Activated CD4-positive, alpha-beta T cell treated with anti-CD3 and anti-CD28 coated beads, Interleukin-2, amount 50 U/mL, for 16 hours (primary cell): ENCODE results near the gene TAS2R60.
A peak's percentile ranks its signal among the peaks of the same experiment; 100 is the strongest.
"Not testable (repeated sequence)": the region's sequence is repeated elsewhere in the genome, so short reads cannot be mapped to it uniquely, and the experiment has no call there.

Source experiments
- DNase-seq: peaks from one replicate; pipeline ENCODE4 v3.0.0-alpha.2; 2020

TAS2R60 gene

DNA sequence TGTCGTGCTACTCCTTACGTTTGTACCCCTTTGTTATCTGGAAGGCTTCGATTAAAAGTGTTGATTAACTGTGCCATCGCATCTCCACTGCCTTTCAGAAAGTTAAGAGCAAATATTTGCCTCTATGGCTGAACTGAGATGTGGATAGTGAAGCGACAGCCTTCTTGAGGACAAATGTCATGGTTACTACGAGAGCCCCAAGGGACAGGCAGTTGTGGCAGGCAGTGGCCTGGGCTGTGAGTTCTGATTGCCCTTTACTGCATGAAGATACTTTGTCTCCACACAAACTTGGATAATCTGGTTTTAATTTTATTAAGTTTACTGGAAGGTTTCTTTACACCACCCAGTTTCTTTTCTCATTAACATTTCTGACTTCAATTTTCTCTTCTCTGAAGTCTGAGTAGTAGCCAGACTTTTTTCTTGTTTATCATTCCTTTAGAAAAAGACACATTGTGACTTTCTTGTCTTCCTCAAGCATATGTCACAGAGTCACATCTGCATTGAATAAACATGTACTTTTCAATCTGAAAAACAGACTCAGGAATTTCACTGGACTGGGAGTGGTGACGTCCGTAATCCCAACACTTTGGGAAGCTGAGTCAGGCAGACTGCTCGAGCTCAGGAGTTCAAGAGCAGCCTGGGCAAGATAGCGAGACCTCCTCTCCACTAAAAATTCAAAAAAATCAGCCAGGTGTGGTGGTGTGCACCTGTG is 36.0 kb downstream of the TAS2R60 start:
- no peak for DNase-seq

GRCh38 chr7:143480501-143480900 is 37.2 kb downstream of the TAS2R60 start:
- DNase-seq, result no peak

DNA sequence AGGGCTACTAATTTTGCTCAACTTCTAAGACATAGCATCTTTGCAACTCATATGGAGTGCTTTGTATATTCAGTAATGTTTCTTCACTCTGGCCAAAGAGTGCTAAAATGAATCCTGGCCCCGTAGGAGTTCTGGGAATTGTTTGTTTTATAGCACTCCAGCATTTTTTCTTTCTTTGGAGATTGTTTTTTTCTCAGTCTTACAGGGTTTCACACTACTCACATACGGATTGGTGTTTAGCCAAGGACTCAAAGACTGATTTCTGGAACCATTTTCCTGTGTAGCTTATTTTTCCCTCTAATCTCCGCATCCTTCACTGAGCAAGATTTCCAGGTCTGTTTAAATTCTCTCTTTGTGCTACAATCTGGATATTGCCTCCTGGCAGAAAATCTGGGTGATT is 40.9 kb downstream of the TAS2R60 start:
- no peak for DNase-seq

DNA sequence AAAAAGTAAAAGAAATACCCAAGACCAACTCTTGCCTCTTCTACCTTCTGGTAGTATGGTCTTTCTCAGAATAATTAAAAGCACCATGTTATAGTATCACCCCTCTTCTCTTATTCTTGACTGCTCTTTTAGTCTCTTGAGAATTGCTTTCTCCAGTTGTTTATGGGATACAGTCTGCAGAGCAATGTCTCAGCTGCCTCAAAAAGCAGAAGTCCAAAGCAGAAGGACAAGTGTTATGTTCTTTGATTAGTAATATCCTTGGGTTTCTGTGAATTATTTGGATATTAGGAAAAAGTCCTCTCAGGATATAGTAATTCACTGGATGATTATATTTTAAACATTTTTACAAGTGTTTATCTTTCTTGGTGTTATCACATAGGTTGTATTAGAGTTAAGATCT is 41.8 kb downstream of the TAS2R60 start:
- DNase-seq, result no peak

- DNase-seq, result no peak
Measured at GRCh38 chr7:143485500-143485899, 42.2 kb downstream of the TAS2R60 start.

- DNase-seq, result not testable (repeated sequence)
Measured at GRCh38 chr7:143486266-143486665, 43.0 kb downstream of the TAS2R60 start.

GRCh38 chr7:143487061-143487460 is 43.8 kb downstream of the TAS2R60 start:
- DNase-seq, result no peak

GRCh38 chr7:143487566-143487965 is 44.3 kb downstream of the TAS2R60 start:
- DNase-seq, result no peak

DNA sequence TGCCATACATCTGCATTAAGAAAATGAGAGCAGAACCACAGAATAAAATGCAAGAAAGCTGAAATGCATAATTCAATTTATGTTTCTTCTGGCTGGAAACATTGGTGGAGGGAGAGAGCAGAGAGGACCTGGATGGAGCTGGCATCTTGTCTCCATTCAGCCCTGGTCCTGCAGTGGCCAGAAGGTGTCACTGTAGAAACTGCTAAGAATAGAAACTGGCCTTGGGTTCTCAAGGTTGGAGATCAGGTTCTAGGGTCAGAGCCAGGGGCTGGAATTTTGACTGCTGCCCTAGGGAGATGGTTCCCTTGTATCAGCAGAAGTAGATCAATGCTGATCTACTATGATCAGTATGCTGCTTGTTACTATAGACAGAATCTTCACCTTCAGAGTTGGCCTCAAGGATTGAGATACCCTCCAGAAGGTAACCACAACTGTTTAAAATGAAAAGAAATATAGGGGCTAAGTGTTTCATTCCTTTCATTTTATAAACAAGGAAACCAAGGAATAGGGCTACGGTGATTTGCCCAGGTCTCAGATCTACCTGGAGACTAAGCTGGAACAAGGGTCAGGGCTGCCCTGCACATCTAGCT is 47.6 kb downstream of the TAS2R60 start:
- no peak for DNase-seq

DNA sequence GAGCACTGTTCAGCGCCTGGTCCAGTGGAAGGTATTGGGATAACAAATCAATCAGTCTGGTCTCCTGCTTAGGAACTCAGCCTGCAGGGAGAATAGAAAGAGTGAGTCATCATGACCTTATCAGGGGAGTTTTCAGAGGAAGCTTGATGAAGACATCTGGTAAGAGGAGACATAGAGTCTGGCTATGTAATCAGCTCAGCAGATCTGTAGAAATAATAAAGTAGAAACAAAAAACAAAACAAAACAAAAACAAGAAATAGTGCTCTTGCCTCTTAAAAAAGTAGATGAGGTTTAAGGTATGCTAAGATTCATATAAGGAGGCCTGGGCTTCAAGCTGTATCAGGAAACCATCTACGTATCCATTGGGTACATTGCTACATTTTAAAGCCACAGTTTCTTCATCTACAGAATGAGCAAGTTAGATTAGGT is 48.8 kb downstream of the TAS2R60 start:
- DNase-seq, result peak; percentile 23

GRCh38 chr7:143492799-143493739 is 49.8 kb downstream of the TAS2R60 start:
- DNase-seq, result no peak

- DNase-seq, result no peak
Measured at GRCh38 chr7:143493751-143494150, 50.5 kb downstream of the TAS2R60 start.
